Kidney capillary endothelial cell (primary cell): ENCODE data around the gene ANO1.

ENCODE experiments used
- DNase-seq: peaks from one replicate; pipeline ENCODE4 v3.0.0-alpha.2; 2018; ENCODE audit warnings: low spot score

Gene ANO1

GRCh38 chr11:70072861-70073755 lies 5.0 kb upstream of the ANO1 start:
- no peak for DNase-seq

DNA sequence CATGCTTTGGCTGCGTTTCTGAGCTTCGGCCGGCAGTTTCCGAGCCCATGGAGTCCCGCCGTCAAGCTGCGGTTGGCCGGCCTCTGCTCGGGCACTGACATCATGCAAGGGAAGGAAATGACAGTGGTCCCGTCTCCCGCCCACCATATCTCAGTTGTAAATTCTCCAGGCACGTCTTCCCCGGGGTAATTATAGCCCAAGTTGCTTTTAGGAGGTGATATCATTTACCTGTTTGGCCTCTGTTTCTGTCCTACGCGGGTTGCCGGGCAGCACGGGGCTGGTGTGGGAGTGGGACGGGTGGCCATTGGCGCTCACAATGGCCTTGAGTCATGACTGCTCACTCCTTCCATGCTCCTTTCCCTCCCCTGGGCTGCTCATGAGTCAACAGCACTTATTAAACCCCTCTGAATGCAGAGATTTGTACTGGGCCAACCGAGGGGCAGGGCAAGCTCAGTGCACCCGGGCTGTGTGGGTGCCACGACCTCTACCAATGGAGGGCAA lies 4.2 kb upstream of the ANO1 start:
- DNase-seq: peak; percentile 82

DNA sequence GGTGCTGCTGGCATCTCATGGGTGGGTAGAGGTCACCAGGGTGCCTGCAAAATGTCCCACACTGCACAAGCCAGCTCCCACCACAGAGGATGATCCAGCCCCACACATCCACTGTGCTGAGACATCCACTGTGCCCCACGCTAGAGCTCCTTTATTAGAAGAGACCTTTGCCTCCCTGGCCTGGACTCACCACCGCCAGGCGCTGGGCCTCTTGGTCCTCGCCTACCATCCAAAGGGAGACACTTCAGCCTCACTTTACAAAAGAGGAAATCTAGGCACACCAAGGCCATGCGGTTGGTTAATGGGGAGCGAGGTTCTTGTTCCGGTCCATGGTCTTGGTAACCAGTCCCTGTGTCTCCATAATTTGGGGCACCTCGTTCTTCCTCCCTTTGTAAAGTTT lies 3.4 kb upstream of the ANO1 start:
- no peak for DNase-seq

GRCh38 chr11:70075836-70076235 lies 2.3 kb upstream of the ANO1 start:
- DNase-seq: no peak

GRCh38 chr11:70076461-70076931 lies 1.6 kb upstream of the ANO1 start:
- DNase-seq: no peak

DNA sequence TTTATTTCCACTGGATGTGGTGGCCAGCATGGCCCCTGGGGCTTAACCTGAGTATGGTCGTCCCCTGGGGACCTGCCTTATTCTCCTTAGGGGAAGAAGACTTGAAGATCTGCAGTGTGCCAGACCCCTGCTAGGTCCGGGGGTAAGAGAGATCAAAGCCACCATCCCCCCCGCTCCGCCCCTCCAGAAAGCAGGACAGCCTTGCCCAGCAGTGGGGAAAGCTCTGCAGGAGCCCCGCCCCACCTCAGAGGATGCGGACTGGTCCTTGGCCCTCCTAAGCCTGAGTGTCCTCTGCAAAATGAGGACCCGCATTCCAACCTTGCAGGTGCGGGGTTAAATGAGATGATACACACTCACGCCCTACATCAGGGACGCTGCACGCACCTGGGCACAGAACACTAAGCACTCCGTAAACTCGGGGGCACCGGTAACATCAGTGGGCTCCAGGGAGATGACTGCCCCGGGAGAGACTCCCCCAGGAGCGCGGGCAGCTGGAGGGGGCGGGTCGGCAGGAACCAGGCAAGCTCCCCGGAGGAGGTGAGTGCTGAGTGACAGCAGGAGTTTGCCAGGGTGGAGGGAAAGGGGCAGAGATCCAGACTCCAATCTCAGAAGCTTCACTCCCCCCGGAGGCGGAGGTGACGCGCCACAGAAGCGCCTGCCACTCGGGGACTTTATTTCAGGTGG lies 564 bp upstream of the ANO1 start:
- DNase-seq: no peak

DNA sequence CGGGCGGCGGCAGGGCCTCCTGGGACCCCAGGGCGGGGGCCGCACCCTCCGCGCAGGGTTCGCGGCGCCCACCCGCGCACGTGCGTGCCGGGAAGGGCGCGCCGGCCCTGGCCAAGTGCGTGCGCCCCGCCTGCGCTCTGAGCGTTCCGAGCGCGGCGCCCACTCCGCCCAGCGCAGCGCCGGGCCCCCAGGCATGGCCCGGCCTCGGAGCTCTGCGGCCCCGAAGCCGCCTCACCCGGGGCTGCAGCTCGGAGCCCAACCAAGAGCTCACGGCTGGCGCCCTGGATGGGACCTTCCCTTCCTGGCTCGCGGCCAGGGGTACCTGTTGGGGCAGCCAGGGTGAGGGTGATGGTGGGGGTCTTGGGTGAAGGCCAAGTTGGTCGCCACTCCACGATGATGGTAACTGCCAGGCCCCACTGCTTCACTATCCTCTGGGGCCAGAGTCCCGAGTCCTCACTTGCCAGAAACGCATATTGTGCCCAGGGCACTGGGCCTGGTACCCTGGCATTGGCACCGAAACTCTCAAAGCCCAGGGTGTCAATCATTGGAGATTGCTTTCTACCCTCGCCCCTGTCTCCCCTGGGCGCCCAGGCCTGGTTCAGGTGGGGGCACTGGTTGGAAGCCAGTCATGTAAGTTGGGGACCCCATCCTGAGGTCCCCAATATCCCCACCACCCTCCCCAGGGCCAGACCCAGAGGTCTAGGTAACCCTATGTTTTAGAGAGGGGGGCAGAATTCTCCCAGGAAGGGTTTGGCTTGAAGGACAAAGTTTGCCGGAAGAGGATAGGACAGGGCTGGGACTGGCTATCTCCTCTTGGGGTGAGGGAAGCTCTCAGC lies 882 bp downstream of the ANO1 start:
- DNase-seq: no peak

DNA sequence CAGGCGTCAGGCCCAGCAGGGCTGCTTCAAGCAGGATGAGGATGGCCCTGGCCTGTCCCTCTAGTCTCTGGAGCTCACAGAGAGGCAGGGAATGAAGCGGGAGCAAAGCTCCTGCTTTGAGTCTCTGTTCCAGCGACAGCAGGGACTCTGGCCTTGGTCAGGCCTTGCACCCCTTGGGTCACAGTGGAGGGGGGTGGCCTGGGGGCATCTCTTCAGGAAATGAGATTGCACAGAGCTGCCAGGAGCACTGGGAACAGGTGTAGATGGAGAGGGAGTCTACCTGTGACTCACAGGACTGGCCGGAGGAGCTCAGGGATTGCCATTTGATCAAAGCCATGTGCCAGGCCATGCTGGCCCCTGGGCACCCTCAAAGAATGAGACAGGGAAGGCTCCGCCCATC lies 1.6 kb downstream of the ANO1 start:
- DNase-seq: no peak

- no peak for DNase-seq
These were observed 2.6 kb downstream of the ANO1 start for GRCh38 chr11:70080763-70081162.

GRCh38 chr11:70082829-70083228 lies 4.7 kb downstream of the ANO1 start:
- no peak for DNase-seq

DNA sequence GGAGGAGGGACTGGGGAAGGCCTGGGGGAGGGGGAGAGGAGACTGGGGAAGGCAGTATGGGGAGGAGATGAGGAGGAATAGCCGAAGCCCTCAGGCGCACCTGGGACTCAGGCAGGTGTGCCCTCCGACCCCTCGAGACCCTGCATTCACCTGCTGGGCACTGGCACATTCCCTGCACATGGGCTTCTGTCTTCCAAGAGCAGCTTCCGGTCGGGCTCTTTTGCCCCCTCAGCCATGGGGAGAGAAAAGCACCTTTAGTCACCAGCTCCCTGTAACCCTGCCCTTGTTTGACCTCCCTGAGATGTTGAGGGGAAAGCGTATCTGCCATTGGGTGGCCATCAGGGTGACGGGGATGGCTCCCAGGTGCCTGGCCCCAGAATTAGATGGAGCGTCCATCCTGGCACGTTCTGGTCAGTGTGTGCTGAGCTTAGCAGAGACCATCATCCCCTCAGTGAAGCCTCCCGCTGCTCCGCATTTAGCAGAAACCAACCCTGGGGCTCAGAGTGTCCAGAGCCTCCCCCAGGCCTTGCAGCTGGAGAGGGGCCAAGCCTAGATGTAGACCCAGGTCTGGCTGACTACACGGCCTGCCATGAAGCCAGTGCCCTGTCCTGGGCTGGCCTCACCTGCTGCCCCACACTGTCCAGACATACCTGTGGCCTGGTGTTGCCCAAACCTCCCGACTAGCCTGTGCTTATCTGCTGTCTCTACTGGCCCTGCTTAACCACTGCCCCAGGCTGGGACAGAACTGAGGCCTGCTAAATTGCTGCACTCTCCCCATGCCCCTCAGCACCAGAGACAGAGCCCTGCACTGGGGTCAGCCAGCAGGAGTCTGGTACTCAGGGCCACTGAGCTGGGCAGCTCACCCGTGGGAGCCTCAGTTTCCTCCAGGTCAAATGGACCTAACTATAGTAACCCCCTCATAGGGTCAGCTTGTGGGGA lies 6.2 kb downstream of the ANO1 start:
- no peak for DNase-seq

GRCh38 chr11:70085815-70086769 lies 8.0 kb downstream of the ANO1 start:
- DNase-seq: no peak

DNA sequence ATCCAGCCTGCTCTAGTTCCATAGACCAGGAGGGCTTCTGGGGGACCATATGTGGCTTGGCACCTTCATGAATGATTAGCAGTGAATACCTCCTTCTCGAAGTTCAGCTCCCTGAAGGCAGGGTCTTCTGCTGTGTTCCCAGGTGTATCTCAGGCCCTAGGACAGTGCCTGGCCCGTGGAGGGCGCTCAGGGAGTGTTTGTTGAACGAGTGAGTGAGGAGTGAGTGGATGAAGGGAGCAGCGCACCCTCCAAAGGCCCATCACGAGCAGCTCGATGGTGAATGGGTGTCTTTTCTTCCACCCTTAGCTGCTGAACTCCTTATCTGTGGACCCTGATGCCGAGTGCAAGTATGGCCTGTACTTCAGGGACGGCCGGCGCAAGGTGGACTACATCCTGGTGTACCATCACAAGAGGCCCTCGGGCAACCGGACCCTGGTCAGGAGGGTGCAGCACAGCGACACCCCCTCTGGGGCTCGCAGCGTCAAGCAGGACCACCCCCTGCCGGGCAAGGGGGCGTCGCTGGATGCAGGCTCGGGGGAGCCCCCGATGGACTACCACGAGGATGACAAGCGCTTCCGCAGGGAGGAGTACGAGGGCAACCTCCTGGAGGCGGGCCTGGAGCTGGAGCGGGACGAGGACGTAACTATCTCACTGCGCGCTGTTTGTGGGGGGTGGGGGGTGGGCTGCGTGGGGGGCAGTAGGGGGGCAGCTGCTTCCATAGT lies 9.5 kb downstream of the ANO1 start:
- DNase-seq: no peak

DNA sequence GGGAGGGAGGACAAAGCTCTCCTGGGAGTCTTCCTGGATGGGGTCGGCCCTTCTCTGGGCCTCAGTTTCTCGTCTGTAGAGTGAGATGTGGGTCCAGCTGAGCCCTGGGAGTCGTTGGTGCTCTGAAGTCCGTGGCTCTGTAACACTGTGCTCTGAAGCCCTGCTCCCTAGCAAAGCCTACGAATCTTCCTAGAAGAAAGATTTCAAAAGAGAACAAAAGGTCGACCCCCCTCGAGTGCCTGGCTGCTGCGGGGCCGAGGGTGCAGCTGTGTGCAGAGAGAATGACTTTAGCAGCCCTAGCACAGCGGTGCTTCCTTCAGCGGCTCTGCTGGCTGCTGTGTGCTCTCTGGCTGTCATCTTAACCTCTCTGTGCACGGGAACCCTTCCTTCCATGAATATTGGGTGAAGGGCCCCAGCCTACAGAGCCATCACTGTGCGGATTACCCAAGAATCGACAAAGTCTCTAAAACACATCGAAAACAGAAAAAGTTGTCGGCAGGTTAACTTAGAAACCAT lies 10.7 kb downstream of the ANO1 start:
- no peak for DNase-seq

GRCh38 chr11:70089631-70090030 lies 11.5 kb downstream of the ANO1 start:
- no peak for DNase-seq

- no peak for DNase-seq
These were observed 12.9 kb downstream of the ANO1 start for GRCh38 chr11:70090961-70091381.

- DNase-seq: no peak
These were observed 13.5 kb downstream of the ANO1 start for GRCh38 chr11:70091638-70092037.

DNA sequence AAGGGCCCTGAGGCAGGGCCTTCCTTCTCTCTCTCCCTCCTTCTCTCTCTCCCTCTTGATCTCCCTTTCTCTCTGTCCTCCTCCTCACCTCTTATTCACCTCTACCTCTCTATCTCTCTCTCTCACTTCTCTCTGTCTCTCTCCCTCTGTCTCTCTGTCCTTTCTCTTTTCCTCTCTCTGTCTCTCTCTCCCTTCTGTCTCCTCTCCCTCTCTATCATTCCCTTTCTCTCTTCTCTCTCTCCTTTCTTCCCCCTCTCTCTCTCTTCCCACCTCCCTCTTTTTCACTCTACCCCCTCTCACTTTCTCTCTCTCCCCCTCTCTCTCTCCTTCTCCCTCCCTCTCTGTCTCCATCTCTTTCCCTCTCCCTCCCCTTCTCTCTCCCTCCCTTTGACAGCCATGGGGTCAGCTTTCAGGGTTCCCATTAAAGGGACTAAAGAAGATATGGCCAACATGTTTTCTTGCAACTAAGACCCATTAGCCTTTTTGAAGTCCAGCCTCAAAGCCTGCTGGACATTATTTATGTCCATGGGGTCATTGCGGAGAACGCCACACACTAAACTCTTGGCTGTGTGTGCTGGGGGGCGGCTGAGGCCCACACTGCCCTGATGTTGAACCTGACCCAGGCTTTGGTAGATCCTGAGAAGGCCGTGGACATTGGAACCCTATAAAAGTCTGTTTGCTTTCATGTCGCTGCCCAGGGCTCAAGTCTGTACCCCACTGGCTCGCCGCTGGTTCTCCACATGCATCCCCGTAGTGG lies 15.0 kb downstream of the ANO1 start:
- DNase-seq: no peak
